Pancreas (tissue), 10 donors: ENCODE measurements around the gene RPP21. TPM values are rescaled to one million over a fixed set of nuclear protein-coding genes. Genes with fewer than 3 reads are reported as not detected.

ENCODE experiments used
- ATAC-seq, 4 donors: fragments of 200-7000 bp; cut with Tn5 transposase; one replicate each; pipeline versions ENCODE4 v1.8.0 to v1.9.1; 2020; ENCODE audit warnings: mild to moderate bottlenecking in 4 of 4, moderate library complexity in 4 of 4
- DNase-seq, 6 donors: peaks; one replicate each; pipeline ENCODE4 v3.0.0-alpha.2; 2020
- FAIRE-seq: peaks from 2 replicates; lab custom pipeline; 2012; peaks lifted over from hg19 to GRCh38; lab: Jason Lieb, UNC
- H3K27ac ChIP-seq, 4 donors: fragments of 200-600 bp; sonication (generic); 1 replicate in 3 of 4; 2 replicates in 1 of 4; pipeline versions ENCODE4 v1.5.0 to v1.8.0; 2020
- H3K27me3 ChIP-seq, 4 donors: fragments of 200-600 bp; one replicate each; pipeline ENCODE4 v1.8.0; 2021
- H3K36me3 ChIP-seq, 3 donors: fragments of 200-600 bp; sonication (generic) in 1 of 3; one replicate each; pipeline versions ENCODE4 v1.5.0 to v1.8.0; 2020 to 2021
- H3K4me1 ChIP-seq, 3 donors: fragments of 200-600 bp; one replicate each; pipeline ENCODE4 v1.8.0; 2021
- H3K4me3 ChIP-seq, 4 donors: fragments of 200-600 bp; sonication (generic) in 2 of 4; one replicate each; pipeline versions ENCODE4 v1.5.0 to v1.8.0; 2020 to 2021
- H3K9me3 ChIP-seq, 4 donors: fragments of 200-600 bp; one replicate each; pipeline ENCODE4 v1.8.0; 2021
- CTCF ChIP-seq, 4 donors: fragments of 200-600 bp; sonication (generic) in 3 of 4; IDR thresholded peaks; one replicate each; pipeline versions ENCODE4 v1.5.0 to v1.8.0; 2021; ENCODE audit warnings: antibody characterized with exemption in 4 of 4
- WGBS, 2 donors: extraction: QIAGEN DNeasy Blood & Tissue Kit; methylation state at CpG; one replicate each; pipeline ENCODE4 v1.1.7; 2013; 5-methylcytosine and 5-hydroxymethylcytosine counted together
- intact Hi-C, 3 donors: fragments of 100-400 bp; cut with DNase I; formaldehyde crosslinking; loops; one replicate each; pipeline versions ENCODE4 v1.11.1 to v1.14.2; 2022
- polyA plus RNA-seq, 2 donors: library from polyadenylated mRNA; stranded (reverse); fragments of 200-250 nt; gene quantifications; one replicate each; pipeline ENCODE4 v1.2.3, GENCODE V29; 2013
- total RNA-seq, 6 donors: library from RNA; stranded (reverse); fragmentation: NEBNext Ultra II Directional in 4 of 6; extraction: Animal tissue kit (Norgen Biotek cat#: 25700) in 4 of 6; gene quantifications; one replicate each; pipeline versions ENCODE4 v1.2.1 to v1.2.4, GENCODE V29; 2021 to 2023
- donor health status: healthy with polysubstance abuse.
- donor health status: DM: no; HTN: no; CAD: no; lungs with moderate emphysema.
- donor health status: DM: no; HTN: no; CAD: no.
- donor health status: control.
- donor health status: control.
- donor health status: Bipolar disorder and iron deficiency.
- donor health status: DM: yes; HTN: yes; CAD: no.
- donor health status: DM: no; HTN: no; CAD: no.
- donor health status: DM: no; HTN: no; CAD: no.
- donor health status: DM: yes; HTN: yes; CAD: no.

Gene RPP21
- total and polyA plus RNA-seq, 8 donors, result 21.2 to 93.1 (median 28.8) TPM

GRCh38 chr6:30312266-30312665 is 32.7 kb upstream of the RPP21 start:
- H3K4me1 ChIP-seq, result no peaks in the 10 kb centered on the region
- TF ChIP-seq CTCF (IDR thresholded peaks at IDR 0.05), result no peak
- intact Hi-C loops, result no loop called here
- no peaks in the 10 kb centered on the region for H3K36me3 ChIP-seq
- no peak for FAIRE-seq
- no peak overlapping the region for H3K4me3 ChIP-seq
- H3K27ac ChIP-seq, result no peak overlapping the region
- 95 to 96% methylated on average over 2 of the region's 2 CpGs for WGBS, 2 donors
- H3K9me3 ChIP-seq, result no peaks in the 10 kb centered on the region
- ATAC-seq, result no peak
- DNase-seq, result no peak
- H3K27me3 ChIP-seq, result no peaks in the 10 kb centered on the region

GRCh38 chr6:30312676-30313321 is 32.2 kb upstream of the RPP21 start:
- no peaks in the 10 kb centered on the region for H3K4me1 ChIP-seq
- WGBS, 2 donors, result 95 to 100% methylated on average over 1 of the region's 1 CpG
- H3K27me3 ChIP-seq, result no peaks in the 10 kb centered on the region
- H3K36me3 ChIP-seq, result no peaks in the 10 kb centered on the region
- H3K4me3 ChIP-seq, result no peak overlapping the region
- FAIRE-seq (no peak), ATAC-seq (no peak), DNase-seq (no peak)
- H3K27ac ChIP-seq, result no peak overlapping the region
- intact Hi-C loops, result no loop called here
- no peaks in the 10 kb centered on the region for H3K9me3 ChIP-seq
- no peak for TF ChIP-seq CTCF (IDR thresholded peaks at IDR 0.05)

GRCh38 chr6:30315156-30315555 is 29.8 kb upstream of the RPP21 start:
- H3K27ac ChIP-seq, result no peak overlapping the region
- no peaks in the 10 kb centered on the region for H3K4me1 ChIP-seq
- 95 to 98% methylated on average over 3 of the region's 3 CpGs for WGBS, 2 donors
- intact Hi-C loops, result no loop called here
- no peaks in the 10 kb centered on the region for H3K36me3 ChIP-seq
- ATAC-seq, result no peak
- FAIRE-seq, result no peak
- TF ChIP-seq CTCF (IDR thresholded peaks at IDR 0.05), result no peak
- H3K9me3 ChIP-seq, result no peaks in the 10 kb centered on the region
- no peaks in the 10 kb centered on the region for H3K27me3 ChIP-seq
- no peak for DNase-seq
- H3K4me3 ChIP-seq, result no peak overlapping the region

GRCh38 chr6:30317913-30318589 is 26.9 kb upstream of the RPP21 start:
- FAIRE-seq, result no peak
- H3K9me3 ChIP-seq, result no peaks in the 10 kb centered on the region
- no peaks in the 10 kb centered on the region for H3K36me3 ChIP-seq
- TF ChIP-seq CTCF (IDR thresholded peaks at IDR 0.05), result no peak
- no peak overlapping the region for H3K4me3 ChIP-seq
- no peak for ATAC-seq
- H3K27me3 ChIP-seq, result no peaks in the 10 kb centered on the region
- 82 to 85% methylated on average over 6 of the region's 6 CpGs for WGBS, 2 donors
- no peak overlapping the region for H3K27ac ChIP-seq
- no peak for DNase-seq
- intact Hi-C loops, result no loop called here
- H3K4me1 ChIP-seq, result no peaks in the 10 kb centered on the region
